CD1c-positive myeloid dendritic cell (primary cell): ENCODE results near the gene SLC27A6.
"Not testable (repeated sequence)": the region's sequence is repeated elsewhere in the genome, so short reads cannot be mapped to it uniquely, and the experiment has no call there.

Source experiments
- DNase-seq: peaks from one replicate; pipeline ENCODE4 v3.0.0-alpha.2; 2016; ENCODE audit errors: extremely low spot score

SLC27A6 gene

DNA sequence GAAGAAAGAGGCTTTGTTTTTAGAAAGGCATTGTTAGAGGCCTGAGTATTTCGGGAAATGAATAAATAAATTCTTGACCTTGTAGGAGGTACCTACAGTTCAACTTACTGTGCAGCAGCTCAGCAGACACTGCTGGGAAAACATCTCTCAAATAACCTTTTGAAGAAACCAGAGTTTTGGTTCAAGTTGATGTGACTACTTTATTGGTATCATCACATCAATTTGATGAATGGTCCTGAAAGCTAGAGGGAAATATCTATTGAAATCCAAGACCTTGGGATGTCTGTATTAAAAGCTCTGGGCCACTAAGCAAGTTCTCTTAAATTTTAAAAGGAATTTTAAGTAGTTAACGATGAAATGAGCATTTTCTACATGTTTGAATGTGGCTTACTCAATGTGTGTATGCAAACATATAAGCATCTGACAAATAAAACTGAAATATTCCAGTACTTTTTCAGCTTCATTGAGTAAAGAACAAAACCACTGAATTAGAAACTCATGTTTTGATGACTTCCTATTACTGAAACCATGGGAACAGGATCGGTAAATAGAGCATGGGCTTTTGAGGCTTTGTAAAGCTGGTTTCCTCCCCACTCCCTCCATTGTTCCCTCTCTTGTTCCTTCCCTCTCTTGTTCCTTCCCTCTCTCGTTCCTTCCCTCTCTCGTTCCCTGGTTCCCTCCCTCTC lies 36.7 kb downstream of the SLC27A6 start:
- no peak for DNase-seq

DNA sequence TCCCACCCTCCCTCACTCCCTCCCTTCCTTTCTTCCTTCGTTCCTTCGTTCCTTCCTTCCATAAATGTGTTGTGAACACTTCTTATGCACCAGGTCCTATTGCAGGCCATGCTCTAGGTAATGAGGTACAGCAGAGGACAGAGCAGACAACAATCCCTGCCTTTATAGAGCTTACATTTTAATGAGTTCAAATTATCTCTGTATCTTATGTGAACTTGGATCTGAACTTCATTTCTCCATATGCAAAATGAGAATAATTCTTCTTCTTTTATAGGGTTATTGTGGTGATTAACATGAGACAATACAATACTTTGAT lies 37.2 kb downstream of the SLC27A6 start:
- no peak for DNase-seq

DNA sequence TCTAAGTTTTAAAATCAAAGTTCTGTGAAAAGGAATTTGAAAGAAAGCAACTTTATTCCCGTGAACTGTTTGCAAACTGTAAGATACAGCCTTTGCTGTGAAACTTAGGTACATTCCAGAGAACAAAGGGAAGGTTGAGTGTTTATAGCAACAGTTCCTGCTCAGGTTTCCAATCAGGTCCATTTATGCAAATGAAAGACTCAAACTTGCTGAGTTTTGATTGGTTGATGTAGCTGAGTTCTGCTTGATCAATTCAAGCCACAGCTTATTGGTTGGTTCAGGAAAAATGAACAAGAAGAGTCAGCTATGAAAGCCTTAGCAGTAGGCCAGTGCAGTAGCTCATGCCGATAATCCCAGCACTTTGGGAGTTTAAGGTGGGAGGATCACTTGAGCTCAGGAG lies 37.9 kb downstream of the SLC27A6 start:
- no peak for DNase-seq

DNA sequence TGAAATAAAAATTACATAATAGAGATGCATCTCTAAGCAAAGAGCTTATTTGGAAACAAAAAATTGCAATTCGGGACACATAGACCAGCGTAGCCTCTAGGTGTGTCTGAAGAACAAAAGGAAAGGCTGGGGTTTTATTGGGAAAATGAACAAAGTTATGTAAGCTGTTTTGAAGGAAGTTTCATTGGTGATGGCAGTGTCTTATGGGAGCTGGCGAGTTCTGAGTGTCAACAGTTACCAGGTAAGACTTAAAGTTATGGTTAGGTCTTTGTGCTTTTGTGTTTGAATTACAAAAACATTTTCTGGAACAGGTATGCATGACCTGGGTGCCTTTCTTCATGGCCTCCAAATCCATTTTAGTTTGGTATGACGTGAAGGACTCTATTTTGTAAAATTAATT lies 48.9 kb downstream of the SLC27A6 start:
- no peak for DNase-seq

DNA sequence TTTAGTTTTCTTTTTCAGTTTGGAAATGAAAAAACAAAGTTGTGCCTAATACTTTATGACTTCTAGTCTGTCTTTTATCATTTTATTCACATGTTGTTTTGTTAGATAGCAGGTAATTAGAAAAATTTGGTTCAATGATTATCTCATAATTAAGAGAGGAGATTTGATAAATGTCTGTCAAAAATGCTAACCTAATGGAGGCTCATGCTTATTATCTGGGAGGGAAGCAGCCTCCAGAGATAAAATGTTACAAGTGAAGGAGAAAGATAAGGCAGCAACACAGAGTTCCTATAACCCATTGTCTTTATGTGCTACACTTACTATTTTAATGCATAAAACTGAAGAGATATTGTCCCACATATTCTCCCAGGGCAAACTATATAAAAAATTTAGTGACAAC lies 53.5 kb downstream of the SLC27A6 start:
- no peak for DNase-seq

DNA sequence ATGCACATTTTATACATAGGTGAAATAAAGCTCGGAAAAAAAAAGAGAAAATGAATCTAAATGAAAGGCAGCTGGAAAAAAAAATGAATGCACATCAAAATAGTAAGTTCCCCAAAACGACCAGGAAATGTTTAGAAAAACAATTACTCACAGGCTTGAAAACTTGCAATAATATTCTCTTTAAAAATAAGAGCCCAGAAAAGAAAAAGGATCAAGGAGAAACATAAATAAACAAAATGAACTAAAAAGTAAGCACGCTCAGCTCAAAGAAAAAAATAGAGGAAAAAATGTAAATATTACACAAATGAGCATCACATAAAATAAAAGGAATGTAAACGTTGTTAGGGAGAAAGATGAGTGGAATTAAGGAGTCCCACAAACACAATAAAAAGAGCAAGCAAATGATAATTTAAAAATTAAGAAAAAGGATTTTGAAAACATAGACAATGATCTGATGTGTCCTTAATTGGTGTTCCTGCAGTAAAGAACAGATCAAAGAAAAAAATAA lies 54.2 kb downstream of the SLC27A6 start:
- DNase-seq, result no peak

DNA sequence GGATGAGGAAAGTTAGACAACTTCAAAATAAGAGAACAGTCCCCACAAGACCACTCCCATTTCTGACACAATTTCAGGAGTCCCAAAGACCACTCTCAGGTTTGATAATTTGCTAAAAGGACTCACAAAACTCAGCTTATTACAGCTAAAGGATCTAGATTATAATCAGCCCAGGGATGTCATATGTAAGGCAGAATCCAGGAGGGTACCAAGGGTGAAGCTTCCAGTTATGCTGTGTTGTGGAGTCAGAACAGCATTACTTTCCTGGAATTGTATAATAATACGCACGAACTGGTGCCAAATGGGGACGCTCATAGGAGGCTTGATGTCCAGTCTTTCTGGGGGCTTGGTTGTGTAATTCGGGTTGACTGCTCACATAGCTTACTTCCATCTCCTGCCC lies 55.4 kb downstream of the SLC27A6 start:
- no peak for DNase-seq

DNA sequence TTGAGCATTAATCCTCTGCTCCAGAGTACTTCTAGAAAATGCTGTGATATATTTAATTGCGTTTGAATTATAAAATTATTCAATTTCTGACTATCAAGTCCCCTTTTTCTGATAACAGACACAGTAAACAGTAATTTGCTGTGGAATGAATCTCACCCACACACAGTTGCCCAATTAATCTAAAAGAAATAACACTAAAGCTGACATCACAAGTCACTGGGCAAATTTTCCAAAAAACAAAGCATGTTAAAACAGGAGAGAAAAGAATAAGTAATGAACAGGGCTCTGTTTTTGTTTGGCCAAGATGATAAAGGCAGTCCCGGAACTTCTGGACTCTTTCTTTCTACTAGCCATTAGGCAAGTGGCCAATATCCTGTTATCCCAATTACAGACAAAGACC lies 56.5 kb downstream of the SLC27A6 start:
- DNase-seq, result no peak

DNA sequence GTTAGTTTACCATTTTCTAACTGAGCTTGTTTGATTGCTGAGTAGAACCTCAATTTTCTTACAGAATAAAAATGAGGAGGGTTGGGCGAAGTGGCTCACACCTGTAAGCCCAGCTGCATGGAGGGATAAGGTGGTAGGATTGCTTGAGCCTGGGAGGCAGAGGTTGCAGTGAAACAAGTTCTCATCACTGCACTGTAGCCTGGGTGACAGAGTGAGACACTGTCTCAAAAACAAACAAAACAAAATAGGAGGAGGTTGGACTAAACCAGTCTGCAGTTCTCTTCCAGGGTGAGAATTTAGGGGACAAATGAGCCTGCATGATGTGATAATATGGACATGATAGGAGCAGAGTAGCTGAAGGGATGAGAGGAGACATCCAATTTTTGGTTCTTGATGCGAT lies 57.3 kb downstream of the SLC27A6 start:
- DNase-seq, result no peak

DNA sequence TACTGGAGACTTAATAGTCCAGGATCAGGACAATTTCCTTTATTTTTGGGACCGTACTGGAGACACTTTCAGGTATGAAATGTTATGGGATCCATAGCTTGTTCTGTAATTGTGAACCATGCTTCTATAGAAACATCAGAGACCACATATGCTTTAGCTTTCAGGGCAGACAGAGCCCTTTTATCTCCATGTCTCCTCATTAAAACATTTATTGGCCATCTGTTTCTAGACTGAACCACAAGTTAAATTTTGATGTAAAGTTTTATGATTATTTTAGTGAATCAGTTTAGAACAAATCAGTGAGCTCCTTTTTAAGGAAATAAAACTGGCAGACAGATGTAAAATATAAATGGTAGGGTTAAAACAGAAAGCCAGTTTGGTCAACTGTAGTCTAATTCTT lies 62.0 kb downstream of the SLC27A6 start:
- DNase-seq, result no peak

DNA sequence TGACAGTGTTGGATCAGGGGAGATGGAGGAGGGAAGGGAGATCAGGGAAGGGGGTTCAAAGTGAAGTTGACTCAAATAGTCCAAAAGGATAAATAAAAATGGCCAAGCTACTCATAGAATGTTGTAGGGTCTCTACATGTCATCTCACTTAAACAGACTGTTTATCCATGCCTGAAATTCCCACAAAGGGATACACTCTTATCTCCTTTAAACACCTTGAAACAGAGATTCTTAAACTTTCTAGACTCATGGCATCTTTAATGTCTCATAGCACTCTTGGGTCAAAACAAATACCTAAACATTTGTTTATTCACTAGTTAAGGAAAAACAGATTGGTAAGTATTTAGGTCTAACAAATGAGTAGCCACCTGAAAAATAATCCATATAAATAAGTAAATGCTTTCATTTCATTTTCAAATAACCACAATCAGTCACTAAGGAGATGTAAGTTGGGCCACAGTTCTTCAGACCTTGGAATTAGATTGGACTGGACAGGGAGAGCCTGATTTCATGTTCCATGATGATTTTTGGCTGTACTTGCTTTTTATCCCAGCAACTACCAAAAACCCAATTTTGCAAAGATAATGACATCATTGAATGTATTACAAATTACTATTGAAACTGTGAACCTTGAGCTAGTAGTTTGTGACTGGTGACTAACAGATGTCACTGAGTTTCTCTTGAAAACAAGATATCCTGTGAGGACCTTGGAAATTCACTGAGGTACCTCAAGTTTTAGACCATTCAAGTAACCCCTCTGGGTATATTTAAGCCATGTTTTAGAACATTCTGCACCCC lies 66.8 kb downstream of the SLC27A6 start:
- no peak for DNase-seq

DNA sequence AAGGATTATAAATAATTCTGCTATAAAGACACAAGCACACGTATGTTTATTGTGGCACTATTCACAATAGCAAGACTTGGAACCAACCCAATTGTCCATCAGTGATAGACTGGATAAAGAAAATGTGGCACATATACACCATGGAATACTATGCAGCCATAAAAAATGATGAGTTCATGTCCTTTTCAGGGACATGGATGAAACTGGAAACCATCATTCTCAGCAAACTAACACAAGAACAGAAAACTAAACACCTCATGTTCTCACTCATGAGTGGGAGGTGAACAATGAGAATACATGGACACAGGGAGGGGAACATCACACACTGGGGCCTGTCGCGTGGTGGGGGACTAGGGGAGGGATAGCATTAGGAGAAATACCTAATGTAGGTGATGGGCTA lies 71.0 kb downstream of the SLC27A6 start:
- DNase-seq, result not testable (repeated sequence)

DNA sequence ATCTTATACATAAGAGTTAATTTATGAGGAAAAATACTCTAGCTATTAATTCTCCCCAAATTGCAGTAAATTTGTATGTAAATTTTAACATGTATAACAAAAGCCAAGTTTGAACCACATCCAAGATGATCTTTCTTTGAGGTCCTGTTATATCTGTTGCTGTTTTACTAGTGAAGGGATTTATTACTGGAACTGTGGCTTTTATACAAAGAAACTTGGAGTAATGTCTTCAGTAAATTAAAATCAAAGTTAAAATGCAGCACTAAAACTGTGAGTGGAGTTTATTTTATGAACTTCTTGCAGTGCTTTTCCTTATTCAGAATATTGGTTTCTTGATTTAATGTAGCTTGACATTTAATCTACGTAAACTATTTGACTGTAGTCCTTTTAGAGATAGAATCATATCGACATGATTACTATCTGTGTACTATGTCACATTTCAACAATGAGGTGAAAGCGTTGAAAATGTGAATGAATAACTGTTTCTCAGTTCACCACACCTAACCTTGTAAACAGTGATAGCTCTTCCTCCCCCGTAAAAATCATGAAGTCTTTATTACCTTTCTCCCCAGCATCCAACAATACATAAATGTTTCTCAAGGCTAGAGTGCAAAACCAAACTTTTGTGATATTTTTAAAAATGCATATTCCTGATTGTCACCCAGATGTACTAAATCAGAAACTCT lies 76.1 kb downstream of the SLC27A6 start:
- DNase-seq, result no peak

DNA sequence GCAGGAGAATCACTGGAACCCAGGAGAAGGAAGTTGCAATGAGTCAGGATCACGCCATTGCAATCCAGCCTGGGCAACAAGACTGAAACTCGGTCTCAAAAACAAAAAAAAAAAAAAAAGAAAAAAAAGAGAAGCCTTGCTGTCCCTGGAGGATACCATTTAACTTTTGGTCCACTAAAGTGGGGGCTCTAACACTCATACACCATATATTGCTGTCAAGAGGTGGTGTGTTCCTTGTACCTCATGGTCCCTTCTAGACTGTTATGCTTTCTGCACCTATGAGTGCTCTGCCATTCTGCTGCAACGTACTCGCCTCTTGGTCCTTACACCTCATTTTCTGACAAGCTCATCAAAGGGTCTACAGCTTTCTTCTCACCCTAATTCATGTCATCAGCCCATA lies 77.0 kb downstream of the SLC27A6 start:
- DNase-seq, result no peak

DNA sequence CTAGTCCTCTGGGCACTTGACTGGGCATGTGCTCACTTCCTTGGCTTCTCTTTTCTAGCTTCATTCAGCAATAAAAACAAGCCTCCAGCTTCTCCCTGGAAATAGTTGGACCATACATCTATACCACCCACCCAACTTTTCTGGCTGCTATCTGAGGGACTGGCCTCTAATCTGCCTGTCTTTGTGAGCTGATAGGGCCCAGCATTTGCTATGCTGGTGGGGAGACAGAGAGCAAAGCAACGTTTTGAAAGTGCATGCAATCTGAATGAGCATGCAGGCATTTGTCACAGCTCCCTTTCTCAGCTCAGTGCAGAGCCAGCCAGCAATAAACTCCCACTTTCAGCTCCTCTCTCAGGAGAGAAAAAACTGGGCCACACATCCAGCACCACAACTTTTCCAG lies 78.6 kb downstream of the SLC27A6 start:
- no peak for DNase-seq

DNA sequence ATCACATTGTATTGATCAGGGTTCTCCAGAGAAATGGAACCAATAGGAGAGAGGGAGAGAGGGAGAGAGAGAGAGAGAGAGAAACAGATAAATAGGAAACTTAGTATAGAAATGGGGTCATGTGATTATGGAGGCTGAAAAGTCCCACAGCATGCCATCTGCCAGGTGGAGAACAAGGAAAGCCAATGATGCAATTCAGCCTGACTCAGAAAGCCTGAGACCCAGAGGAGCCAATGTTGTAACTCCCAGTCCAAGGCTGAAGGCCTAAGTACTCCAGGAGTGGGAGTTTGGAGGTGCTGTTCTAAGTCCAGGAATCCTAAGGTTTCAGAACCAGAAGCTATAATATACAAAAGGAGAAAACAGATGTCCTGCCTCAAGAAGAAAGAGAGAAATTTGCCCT lies 80.9 kb downstream of the SLC27A6 start:
- no peak for DNase-seq

DNA sequence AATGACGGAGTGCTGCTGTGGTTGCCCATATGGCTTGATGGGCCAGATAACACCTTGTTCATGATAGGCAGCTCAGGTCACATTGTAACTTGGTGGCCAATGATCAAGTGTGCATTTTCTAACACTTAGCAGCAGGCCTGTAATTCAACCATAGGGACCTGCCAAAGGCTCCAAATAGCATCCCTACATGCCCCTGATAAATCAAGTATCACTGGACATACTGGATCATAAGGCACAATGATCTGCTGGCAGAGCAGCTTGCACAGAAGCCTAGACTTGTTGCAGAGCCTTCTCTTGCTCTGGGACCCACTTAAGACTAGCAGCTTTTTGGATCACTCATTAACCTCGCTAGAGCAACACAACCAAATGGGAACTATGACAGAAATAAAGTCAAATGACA lies 83.2 kb downstream of the SLC27A6 start:
- DNase-seq, result no peak

DNA sequence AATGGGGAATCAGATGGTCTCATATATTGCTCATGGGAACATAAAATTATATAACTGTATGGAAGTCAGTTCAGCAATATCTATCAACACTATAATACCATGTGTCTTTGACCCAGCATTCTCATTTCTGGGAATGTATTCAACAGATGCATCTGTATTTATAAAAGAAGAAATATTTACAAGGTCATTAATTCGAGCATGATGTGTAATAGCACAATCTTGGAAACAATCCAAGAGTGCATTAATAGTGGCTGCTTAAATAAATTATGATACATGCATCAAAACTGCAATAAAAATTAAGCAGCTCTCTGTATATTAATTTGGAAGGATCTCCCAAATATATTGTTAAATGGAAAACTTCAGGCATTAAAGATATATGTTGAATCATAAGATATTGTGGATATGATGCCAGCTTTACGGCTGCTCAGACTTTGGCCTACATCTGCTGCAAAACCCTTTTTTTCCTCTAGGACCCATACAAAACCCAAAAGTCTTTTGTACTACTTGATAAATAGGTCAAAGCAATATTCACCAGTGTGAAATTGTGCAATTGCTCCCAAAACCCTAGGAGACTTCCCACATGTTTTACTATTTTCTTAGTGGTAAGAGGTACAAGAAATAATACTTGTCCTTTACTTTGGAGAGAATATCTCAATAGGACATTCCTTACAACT lies 84.0 kb downstream of the SLC27A6 start:
- DNase-seq, result no peak

DNA sequence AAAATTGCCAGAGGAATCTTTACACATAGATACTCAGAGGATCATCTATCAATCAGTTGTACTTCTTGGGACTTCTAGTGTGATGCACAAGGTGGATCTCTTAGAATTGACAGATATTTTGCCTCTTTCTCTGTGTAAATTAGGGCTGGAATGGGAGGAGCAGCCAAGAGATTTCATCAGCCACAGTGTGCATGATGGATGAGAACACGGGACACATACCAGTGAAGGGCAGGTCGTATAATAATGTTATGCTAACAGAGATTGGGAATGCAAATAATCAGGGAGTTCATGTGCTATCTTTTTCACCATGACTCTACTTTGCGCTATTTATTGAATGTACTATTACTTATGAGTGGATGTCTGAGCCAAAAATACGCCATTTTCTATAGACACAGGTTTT lies 86.0 kb downstream of the SLC27A6 start:
- no peak for DNase-seq

DNA sequence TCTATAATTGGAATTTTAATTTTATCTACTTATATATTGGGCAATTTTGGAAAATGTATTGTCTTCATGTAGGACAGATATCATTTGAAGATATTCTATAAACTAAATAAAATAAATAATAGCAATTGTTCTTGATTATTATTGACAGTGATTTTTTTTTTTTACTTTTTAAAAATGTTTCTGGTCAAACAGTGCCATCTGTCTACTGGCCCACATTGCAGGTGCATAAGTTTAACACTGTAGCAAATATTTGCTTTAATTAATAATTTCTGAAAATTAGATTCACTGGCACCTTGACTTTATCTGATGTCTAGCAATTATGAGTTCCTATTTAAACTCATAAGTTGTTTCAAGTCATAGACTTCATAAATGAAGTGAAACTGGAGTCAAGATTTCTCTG lies 88.2 kb downstream of the SLC27A6 start:
- DNase-seq, result no peak

DNA sequence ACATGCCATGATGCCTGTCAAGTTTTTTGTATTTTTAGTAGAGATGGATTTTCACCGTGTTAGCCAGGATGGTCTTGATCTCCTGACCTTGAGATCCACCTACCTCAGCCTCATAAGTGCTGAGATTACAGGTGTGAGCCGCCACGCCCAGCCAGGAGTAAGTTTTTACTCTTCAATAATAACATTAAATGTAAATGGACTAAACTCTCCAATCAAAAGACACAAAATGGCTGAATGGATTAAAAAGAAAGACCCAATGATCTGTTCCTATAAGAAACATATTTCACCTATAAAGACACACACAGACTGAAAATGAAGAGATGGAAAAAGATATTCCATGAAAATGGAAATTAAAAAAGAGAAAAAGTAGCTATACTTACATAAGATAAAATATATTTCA lies 92.0 kb downstream of the SLC27A6 start:
- no peak for DNase-seq

DNA sequence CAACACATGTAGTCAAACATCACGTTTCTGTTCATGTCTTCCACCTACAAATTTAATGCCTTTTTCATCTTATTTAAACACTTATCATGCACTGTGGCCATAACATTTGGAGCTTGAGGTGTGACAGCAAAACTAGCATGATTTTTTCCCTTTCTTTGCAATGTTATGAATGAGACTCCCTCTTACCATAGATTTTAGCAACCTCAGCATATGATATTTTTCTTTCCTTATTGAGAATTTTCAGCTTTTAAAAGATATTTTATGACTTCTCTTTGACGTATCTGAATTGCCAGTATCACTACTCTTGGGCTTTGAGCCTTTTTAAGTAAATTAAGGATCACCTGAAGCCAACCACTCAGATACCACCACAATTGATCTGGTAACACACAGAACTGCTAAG lies 96.6 kb downstream of the SLC27A6 start:
- no peak for DNase-seq
